ENCODE results near the gene TOR2A. TPM values are rescaled to one million over a fixed set of nuclear protein-coding genes. Genes with fewer than 3 reads are reported as not detected.

TOR2A gene
- total RNA-seq, 1 experiment from 2014 or later = 13.2 TPM

GRCh38 chr9:127773272-127773671, 38.2 kb upstream of the TOR2A start:
- whole genome bisulfite sequencing (ENCODE audit: extremely low coverage, insufficient read length, low lambda C conversion rate) = no CpG with 5 or more reads among the region's 3 CpGs
- Mint-ChIP-seq H3K27ac (peak overlapping the region in 1 of 3 experiments; percentile 40; a peak in 1 of 7 replicates), H3K27me3 (ENCODE audit: low read depth) (peaks cover 6% of the 10 kb centered on the region), H3K4me3 (no peak overlapping the region), H3K36me3 (ENCODE audit: insufficient read depth in 1 of 3, low read depth in 3 of 3) (no peaks in the 10 kb centered on the region), H3K4me1 (peaks cover 26 to 38% of the 10 kb centered on the region in 2 experiments), H3K9me3 (no peaks in the 10 kb centered on the region)
- H2AFZ ChIP-seq (ENCODE audit: low read length) = no peak overlapping the region
- no peak overlapping the region for H3K56ac ChIP-seq (ENCODE audit: insufficient read length, low read depth, low read length)
- no peak overlapping the region for H3K4ac ChIP-seq (ENCODE audit: low read depth, low read length)
- no peak for DNase-seq
- H4K8ac ChIP-seq (replicated peaks; ENCODE audit: insufficient read length, low read depth, low read length) = no peak overlapping the region
- H3K9me3 ChIP-seq (ENCODE audit: control insufficient read depth, low read depth, low read length) = no peaks in the 10 kb centered on the region
- H2BK120ac ChIP-seq (ENCODE audit: low read depth, low read length, poor library complexity, severe bottlenecking) = no peak overlapping the region
- H3K14ac ChIP-seq (ENCODE audit: insufficient read depth, low read length) = no peak overlapping the region
- H2BK15ac ChIP-seq (ENCODE audit: low read depth, low read length) = no peak overlapping the region
- H3K4me2 ChIP-seq (ENCODE audit: insufficient read depth, insufficient read length, low read length) = no peak overlapping the region
- no peak for TF ChIP-seq CTCF (conservative IDR thresholded peaks at IDR 0.05)
- no peak overlapping the region for H4K5ac ChIP-seq (ENCODE audit: insufficient read length, low read depth, low read length)
- no peak overlapping the region for H2BK5ac ChIP-seq (ENCODE audit: insufficient read length, low read length)
- H3T11ph ChIP-seq (ENCODE audit: low read length) = no peak overlapping the region
- H2BK20ac ChIP-seq (ENCODE audit: low read depth, low read length, poor library complexity, severe bottlenecking) = no peak overlapping the region
- H2BK12ac ChIP-seq (ENCODE audit: insufficient read length, low read depth, low read length) = no peak overlapping the region
- H3K79me2 ChIP-seq (ENCODE audit: insufficient read depth, low read length) = no peaks in the 10 kb centered on the region
- H3K9ac ChIP-seq (ENCODE audit: extremely low read depth, insufficient read length, low read length) = no peak overlapping the region
- peaks cover 8% of the 10 kb centered on the region for H3K4me1 ChIP-seq (ENCODE audit: insufficient read depth, low read length)
- no peak overlapping the region for H2AK5ac ChIP-seq (ENCODE audit: insufficient read length, low read length)
- H3K23ac ChIP-seq (ENCODE audit: insufficient read length, low read depth, low read length) = no peak overlapping the region
- H3K27me3 ChIP-seq (ENCODE audit: insufficient read depth, low read length) = no peaks in the 10 kb centered on the region
- H3K23me2 ChIP-seq (ENCODE audit: insufficient read length, low read depth, low read length, poor library complexity, severe bottlenecking) = peaks cover 8% of the 10 kb centered on the region
- H3K27ac ChIP-seq (ENCODE audit: insufficient read length, low read depth, low read length) = no peak overlapping the region
- no peaks in the 10 kb centered on the region for H4K20me1 ChIP-seq (ENCODE audit: control insufficient read depth, insufficient read depth, insufficient read length)
- no peaks in the 10 kb centered on the region for H3K79me1 ChIP-seq (ENCODE audit: insufficient read depth, low read depth, low read length, poor library complexity, severe bottlenecking)
- no peak overlapping the region for H4K91ac ChIP-seq (ENCODE audit: insufficient read length, low read depth, low read length)
- H3K18ac ChIP-seq (ENCODE audit: insufficient read length, low read depth, low read length) = no peak overlapping the region
